HAP-1 (cell line): ENCODE measurements around the gene CST7.
A peak's percentile ranks its signal among the peaks of the same experiment; 100 is the strongest.

Source experiments
- DNase-seq, 2 experiments: peaks; one replicate each; pipeline ENCODE4 v3.0.0-alpha.2; 2016 to 2020; ENCODE audit warnings: low spot score in 2 of 2
- H3K27me3 ChIP-seq: fragments of 250-450 bp; sonication (Bioruptor Pico); 2 replicates; pipeline ENCODE4 v1.5.1; 2020; ENCODE audit warnings: low read depth, mild to moderate bottlenecking, moderate library complexity
- H3K36me3 ChIP-seq: fragments of 250-450 bp; sonication (Bioruptor Pico); replicated peaks from 2 replicates; pipeline ENCODE4 v1.5.1; 2020; ENCODE audit warnings: mild to moderate bottlenecking
- H3K4me1 ChIP-seq: fragments of 250-450 bp; sonication (Bioruptor Pico); 2 replicates; pipeline ENCODE4 v1.5.1; 2020; ENCODE audit warnings: mild to moderate bottlenecking
- H3K4me3 ChIP-seq: fragments of 250-450 bp; sonication (Bioruptor Pico); 2 replicates; pipeline ENCODE4 v1.5.1; 2020; ENCODE audit warnings: mild to moderate bottlenecking, moderate library complexity
- H3K9me3 ChIP-seq: fragments of 250-450 bp; sonication (Bioruptor Pico); 2 replicates; pipeline ENCODE4 v1.5.1; 2020; ENCODE audit warnings: mild to moderate bottlenecking, moderate library complexity
- in situ Hi-C: fragments of 300-500 bp; cut with MboI; formaldehyde crosslinking; loops from 3 replicates; pipeline ENCODE4 v1.14.3; 2020; ENCODE audit warnings: low sequenced_read_pairs, inconsistent platforms, mixed read lengths

Gene CST7

DNA sequence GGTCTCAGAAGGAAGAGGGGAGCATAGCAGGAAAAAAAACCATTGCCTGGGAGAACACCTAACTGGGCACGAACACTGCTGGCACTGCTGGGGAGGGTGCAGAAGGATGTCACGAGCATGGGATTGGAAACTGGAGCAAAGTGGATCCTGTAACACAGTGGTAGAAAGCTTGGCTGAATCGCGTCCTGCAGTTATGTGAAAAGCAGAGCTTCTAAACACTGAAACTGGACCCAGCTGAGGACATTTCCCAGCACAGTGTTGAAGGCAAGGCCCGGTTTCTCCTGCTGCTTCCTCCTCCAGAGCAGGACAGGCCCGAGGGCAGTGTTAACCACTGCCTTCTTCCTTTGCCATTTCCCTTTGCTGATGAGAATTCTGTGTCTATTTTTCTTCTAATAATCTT lies 36.7 kb downstream of the CST7 start:
- no peak for DNase-seq
- H3K36me3 ChIP-seq = peaks cover 8% of the 10 kb centered on the region
- H3K4me3 ChIP-seq = no peak overlapping the region
- H3K9me3 ChIP-seq = no peaks in the 10 kb centered on the region
- H3K4me1 ChIP-seq = peaks cover 5% of the 10 kb centered on the region
- in situ Hi-C loops = loop anchor here (25.0 kb wide), 1 partner anchor 876 kb away; no protein-coding TSS in a partner anchor
- H3K27me3 ChIP-seq = no peaks in the 10 kb centered on the region

DNA sequence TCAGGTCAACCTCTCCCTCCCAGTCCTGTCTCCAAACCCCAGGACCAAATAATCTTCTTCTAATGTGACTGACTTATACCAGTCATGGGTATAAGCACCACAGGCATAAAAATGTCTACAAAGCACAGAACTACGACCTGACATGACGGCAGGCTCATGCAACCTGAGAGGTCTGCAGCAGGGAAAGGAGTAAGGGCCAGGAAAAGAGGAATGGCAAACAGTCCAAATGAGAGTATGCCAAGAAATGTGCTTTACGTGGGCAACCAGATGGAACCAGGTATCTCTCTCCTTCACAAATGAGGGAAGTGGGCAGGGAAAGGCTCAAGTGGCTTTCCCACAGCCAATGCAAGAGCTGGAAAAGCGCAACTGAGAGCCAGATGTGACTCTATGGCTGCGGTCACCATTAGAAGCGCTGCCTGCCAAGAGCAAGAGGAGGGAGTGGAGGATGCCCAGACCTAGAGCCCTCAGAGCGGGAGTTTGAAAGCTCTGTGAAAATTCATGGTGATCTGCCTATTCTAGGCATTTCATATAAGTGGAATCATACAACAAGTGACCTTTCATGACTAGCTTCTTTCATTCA lies 37.5 kb downstream of the CST7 start:
- Histone ChIP-seq H3K27me3 (no peaks in the 10 kb centered on the region), H3K4me3 (no peak overlapping the region), H3K4me1 (peaks cover 12% of the 10 kb centered on the region), H3K36me3 (peaks cover 3% of the 10 kb centered on the region; the same call in 1 of the 2 replicates), H3K9me3 (no peaks in the 10 kb centered on the region)
- no peak for DNase-seq
- in situ Hi-C loops = loop anchor here (25.0 kb wide), 1 partner anchor 876 kb away; no protein-coding TSS in a partner anchor

GRCh38 chr20:24987244-24987643 lies 38.2 kb downstream of the CST7 start:
- no peak overlapping the region for H3K4me3 ChIP-seq
- no peak for DNase-seq
- in situ Hi-C loops = loop anchor here (25.0 kb wide), 1 partner anchor 875 kb away; no protein-coding TSS in a partner anchor

DNA sequence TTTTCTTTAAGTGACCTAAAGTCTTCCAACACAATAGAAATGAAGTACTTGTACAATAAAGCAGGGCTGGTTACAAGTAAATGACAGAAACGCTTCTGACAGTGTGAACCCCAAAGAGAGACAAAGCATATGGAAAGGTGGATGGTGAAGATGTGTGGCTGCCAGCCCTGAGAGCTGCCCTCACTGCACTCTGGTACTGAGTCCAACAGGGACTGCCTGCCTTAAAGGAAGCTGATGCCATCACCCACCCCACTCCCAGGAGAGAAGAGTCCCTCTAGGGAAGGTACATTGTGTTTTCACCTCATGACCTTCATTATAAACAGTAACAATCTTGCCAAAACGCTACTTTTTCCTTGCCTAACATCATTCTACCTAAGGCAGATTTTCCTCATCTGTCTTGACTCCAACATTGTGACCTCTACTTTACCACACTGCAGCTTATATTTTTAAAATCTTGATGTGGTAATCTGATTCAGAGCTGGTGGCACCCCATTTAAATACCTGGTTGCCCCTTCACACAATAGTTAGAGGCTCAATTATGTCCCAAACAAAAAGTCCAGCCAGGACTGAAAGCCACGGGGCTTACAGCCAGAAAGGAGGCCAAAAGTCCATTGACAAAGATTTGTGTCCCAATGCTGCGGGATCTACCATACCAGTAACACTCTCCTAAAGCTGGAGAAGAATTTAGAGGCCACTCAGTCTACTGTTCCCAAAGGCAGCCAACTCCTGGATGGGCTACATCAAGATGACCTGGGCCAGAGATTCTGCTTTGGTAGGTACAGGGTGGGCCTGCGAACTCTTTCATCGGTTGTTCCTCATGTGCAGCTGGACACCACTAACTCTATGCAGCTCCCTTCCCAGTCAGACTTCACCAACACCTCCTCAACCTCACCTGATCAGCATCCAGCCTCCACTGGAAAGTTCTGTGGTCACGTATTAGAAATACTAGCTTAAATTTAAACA lies 39.1 kb downstream of the CST7 start:
- peaks cover 17% of the 10 kb centered on the region for H3K4me1 ChIP-seq
- H3K27me3 ChIP-seq = no peaks in the 10 kb centered on the region
- in situ Hi-C loops = loop anchor here (25.0 kb wide), 1 partner anchor 874 kb away; no protein-coding TSS in a partner anchor
- no peaks in the 10 kb centered on the region for H3K9me3 ChIP-seq
- peaks cover 3% of the 10 kb centered on the region for H3K36me3 ChIP-seq
- no peak overlapping the region for H3K4me3 ChIP-seq
- no peak for DNase-seq

More at GRCh38 chr20:24987244-24987643, 38.2 kb downstream of the CST7 start:
- no peaks in the 10 kb centered on the region for H3K27me3 ChIP-seq
- peaks cover under 1% of the 10 kb centered on the region for H3K36me3 ChIP-seq
- peaks cover 13% of the 10 kb centered on the region for H3K4me1 ChIP-seq
- no peaks in the 10 kb centered on the region for H3K9me3 ChIP-seq

DNA sequence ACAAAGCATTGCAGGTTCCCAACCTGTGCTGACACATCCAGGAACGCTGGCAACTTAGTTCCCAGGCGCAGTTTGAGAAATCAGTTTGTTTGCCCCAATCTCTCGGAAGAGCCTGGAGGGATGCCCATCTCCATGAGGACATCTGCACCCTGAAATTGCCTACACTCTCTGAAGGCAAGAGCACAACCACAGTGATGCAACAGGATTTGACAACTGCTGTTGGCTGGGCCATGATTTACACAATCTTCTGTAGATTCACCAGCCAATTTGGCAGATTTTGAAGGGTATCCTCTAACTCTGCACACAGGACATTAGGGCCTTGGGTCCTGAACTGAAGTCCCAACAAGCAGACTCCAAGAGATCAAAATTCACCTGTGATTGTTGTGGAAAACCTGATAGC lies 40.1 kb downstream of the CST7 start:
- in situ Hi-C loops = loop anchor here (25.0 kb wide), 1 partner anchor 873 kb away; no protein-coding TSS in a partner anchor
- Histone ChIP-seq H3K27me3 (no peaks in the 10 kb centered on the region), H3K9me3 (no peaks in the 10 kb centered on the region), H3K4me3 (no peak overlapping the region), H3K4me1 (peaks cover 24% of the 10 kb centered on the region), H3K36me3 (peaks cover 3% of the 10 kb centered on the region)
- DNase-seq = no peak

- in situ Hi-C loops = loop anchor here (10.0 to 25.0 kb wide), 2 partner anchors 304 to 871 kb away; no protein-coding TSS in a partner anchor
- peak in 1 of 2 experiments; percentile 29 for DNase-seq
These were observed 41.8 kb downstream of the CST7 start for GRCh38 chr20:24990810-24991252.

GRCh38 chr20:24991897-24992486 lies 42.9 kb downstream of the CST7 start:
- DNase-seq = peak; percentile 25 to 53
- H3K27me3 ChIP-seq = no peaks in the 10 kb centered on the region
- H3K4me3 ChIP-seq = peak overlapping the region; percentile 98
- H3K4me1 ChIP-seq = peaks cover 26% of the 10 kb centered on the region
- no peaks in the 10 kb centered on the region for H3K9me3 ChIP-seq
- in situ Hi-C loops = loop anchor here (10.0 to 25.0 kb wide), 2 partner anchors 303 to 870 kb away; no protein-coding TSS in a partner anchor
- peaks cover 3% of the 10 kb centered on the region for H3K36me3 ChIP-seq

More at GRCh38 chr20:24990810-24991252, 41.8 kb downstream of the CST7 start:
- Histone ChIP-seq H3K36me3 (peaks cover 3% of the 10 kb centered on the region), H3K4me1 (peaks cover 26% of the 10 kb centered on the region), H3K27me3 (no peaks in the 10 kb centered on the region), H3K9me3 (no peaks in the 10 kb centered on the region), H3K4me3 (peak overlapping the region; percentile 98)

DNA sequence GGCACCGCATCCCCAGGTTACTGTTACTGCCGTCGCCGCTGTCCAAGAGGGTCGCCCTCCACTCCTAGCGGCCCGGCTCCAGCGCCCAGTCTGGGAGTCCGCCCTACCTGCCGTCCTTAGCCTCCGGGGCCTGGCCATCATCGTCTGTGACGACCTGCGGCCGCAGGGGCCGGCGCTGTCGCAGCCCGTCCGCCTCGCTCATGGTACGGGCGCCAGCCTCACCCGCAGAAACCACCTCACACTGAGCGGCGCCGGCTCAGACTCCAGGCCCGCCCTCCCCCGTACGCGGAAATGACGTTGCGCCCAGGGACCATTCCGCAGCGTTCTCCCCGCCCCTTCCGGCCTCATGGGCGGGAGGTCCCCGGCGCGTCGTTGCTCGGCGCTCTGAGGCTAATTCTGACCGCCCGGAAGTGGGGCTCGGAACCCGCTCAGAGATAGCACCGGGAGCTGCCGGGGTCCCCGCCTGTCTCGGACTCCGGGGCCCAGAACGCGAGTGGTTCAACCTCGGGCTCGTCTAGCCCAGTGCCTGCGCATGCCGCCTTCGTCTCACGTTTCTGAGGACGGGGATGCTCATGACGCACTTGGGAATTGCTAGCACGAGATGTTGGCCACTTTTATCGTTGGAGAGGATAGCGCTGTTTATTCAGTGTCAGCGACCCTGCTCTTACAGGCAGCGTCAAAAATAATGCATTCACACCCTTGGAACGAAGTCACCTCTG lies 43.6 kb downstream of the CST7 start, which contains the start of gene APMAP:
TSS of gene APMAP (minus strand) at position 265 of the 719 bp plus-strand sequence. CDS start at position 202, 63 bp downstream.
- DNase-seq = peak; percentile 84 to 96
- Histone ChIP-seq H3K4me3 (peak within 1 kb of the TSS; percentile 98), H3K9me3 (no peaks in the 10 kb centered on the region), H3K27me3 (no peaks in the 10 kb centered on the region), H3K36me3 (peaks cover 3% of the 10 kb centered on the region), H3K4me1 (peaks cover 26% of the 10 kb centered on the region)
- in situ Hi-C loops = loop anchor here (10.0 to 25.0 kb wide), 2 partner anchors 302 to 870 kb away; no protein-coding TSS in a partner anchor

GRCh38 chr20:24993337-24994185 lies 44.5 kb downstream of the CST7 start:
- Histone ChIP-seq H3K27me3 (no peaks in the 10 kb centered on the region), H3K36me3 (peaks cover 3% of the 10 kb centered on the region), H3K4me1 (peaks cover 26% of the 10 kb centered on the region), H3K9me3 (no peaks in the 10 kb centered on the region), H3K4me3 (peak overlapping the region; percentile 98)
- peak in 1 of 2 experiments; percentile 48 for DNase-seq
- in situ Hi-C loops = loop anchor here (10.0 to 25.0 kb wide), 2 partner anchors 301 to 869 kb away; no protein-coding TSS in a partner anchor

- Histone ChIP-seq H3K4me3 (no peak overlapping the region), H3K27me3 (no peaks in the 10 kb centered on the region), H3K36me3 (peaks cover 3% of the 10 kb centered on the region), H3K4me1 (peaks cover 26% of the 10 kb centered on the region), H3K9me3 (no peaks in the 10 kb centered on the region)
- DNase-seq = no peak
- in situ Hi-C loops = loop anchor here (10.0 to 25.0 kb wide), 2 partner anchors 301 to 868 kb away; no protein-coding TSS in a partner anchor
These were observed 45.1 kb downstream of the CST7 start for GRCh38 chr20:24994186-24994465.

- H3K9me3 ChIP-seq = no peaks in the 10 kb centered on the region
- H3K27me3 ChIP-seq = no peaks in the 10 kb centered on the region
- peak; percentile 65 to 86 for DNase-seq
- no peak overlapping the region for H3K4me3 ChIP-seq
- in situ Hi-C loops = loop anchor here (5.0 to 25.0 kb wide), 4 partner anchors 68 to 868 kb away; partner anchors contain the start of gene GINS1
- peaks cover 3% of the 10 kb centered on the region for H3K36me3 ChIP-seq
- peaks cover 26% of the 10 kb centered on the region for H3K4me1 ChIP-seq
These were observed 45.6 kb downstream of the CST7 start for GRCh38 chr20:24994470-24995368.
